ENCODE data around the gene AHCTF1. TPM values are rescaled to one million over a fixed set of nuclear protein-coding genes. Genes with fewer than 3 reads are reported as not detected.
"Not testable (repeated sequence)": the region's sequence is repeated elsewhere in the genome, so short reads cannot be mapped to it uniquely, and the experiment has no call there.

AHCTF1 gene
- total and polyA plus RNA-seq, 8 donors, result 5.9 to 49.0 (median 24.5) TPM

DNA sequence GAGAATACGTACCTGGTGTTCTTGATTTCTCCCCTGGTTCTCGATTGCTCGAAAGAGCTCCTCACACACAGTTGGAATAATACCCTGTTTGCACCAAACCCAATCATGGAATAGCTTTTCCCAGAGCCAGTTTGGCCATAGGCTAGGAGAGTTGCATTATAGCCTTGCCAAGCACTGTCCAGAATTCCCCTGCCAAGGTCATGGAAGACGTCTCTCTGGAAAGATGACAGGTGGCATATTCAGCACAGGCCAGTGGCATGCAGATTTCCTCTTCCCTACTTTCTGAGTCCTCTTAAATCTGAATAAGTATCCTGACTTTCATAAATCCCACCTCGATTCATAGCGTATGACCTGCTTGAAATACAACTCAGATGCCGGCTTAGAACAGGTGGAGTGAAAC, 111.1 kb downstream of the AHCTF1 start:
- no peak for DNase-seq
- intact Hi-C loops (cut with DNase I; ENCODE audit: low total_unique reads), result no loop called here
- no peak for TF ChIP-seq POLR2AphosphoS5 (IDR thresholded peaks at IDR 0.05)
- no peak for TF ChIP-seq POLR2A (IDR thresholded peaks at IDR 0.05)
- TF ChIP-seq EP300 (IDR thresholded peaks at IDR 0.05), result no peak
- TF ChIP-seq, protein P1, sequence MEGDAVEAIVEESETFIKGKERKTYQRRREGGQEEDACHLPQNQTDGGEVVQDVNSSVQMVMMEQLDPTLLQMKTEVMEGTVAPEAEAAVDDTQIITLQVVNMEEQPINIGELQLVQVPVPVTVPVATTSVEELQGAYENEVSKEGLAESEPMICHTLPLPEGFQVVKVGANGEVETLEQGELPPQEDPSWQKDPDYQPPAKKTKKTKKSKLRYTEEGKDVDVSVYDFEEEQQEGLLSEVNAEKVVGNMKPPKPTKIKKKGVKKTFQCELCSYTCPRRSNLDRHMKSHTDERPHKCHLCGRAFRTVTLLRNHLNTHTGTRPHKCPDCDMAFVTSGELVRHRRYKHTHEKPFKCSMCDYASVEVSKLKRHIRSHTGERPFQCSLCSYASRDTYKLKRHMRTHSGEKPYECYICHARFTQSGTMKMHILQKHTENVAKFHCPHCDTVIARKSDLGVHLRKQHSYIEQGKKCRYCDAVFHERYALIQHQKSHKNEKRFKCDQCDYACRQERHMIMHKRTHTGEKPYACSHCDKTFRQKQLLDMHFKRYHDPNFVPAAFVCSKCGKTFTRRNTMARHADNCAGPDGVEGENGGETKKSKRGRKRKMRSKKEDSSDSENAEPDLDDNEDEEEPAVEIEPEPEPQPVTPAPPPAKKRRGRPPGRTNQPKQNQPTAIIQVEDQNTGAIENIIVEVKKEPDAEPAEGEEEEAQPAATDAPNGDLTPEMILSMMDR (IDR thresholded peaks at IDR 0.05), result no peak
- H3K4me3 ChIP-seq, result no peak overlapping the region
- no peaks in the 10 kb centered on the region for H3K4me1 ChIP-seq
- WGBS, 5 donors, result 65 to 96% (median 76%) methylated on average over 7 of the region's 7 CpGs
- H3K27ac ChIP-seq, result no peak overlapping the region
- H3K36me3 ChIP-seq, result no peaks in the 10 kb centered on the region
- no peaks in the 10 kb centered on the region for H3K27me3 ChIP-seq
- H3K9me3 ChIP-seq, result no peaks in the 10 kb centered on the region

DNA sequence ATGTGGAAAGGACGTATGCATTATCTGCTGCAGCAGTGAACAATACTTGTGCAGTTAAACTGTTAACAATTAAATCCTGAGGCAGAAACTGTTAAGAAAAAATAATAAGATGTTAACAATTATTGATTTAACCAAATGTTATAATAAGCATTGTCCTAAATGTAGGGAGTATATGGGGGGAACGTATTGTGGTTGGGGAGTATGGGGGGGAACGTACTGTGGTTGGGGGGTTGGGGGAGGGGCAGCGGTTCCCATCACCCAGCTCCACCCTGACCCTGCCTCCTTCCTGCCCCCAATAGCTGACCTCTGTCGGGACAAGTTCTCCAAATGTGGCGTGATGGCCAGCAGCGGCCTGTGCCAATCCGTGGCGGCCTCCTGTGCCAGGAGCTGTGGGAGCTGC, 114.0 kb downstream of the AHCTF1 start:
- H3K4me1 ChIP-seq; H3K9me3 ChIP-seq; H3K36me3 ChIP-seq; H3K27me3 ChIP-seq; H3K4me3 ChIP-seq; H3K27ac ChIP-seq; intact Hi-C loops (cut with DNase I; ENCODE audit: low total_unique reads): not testable (repeated sequence)
- WGBS, 5 donors, result 54 to 79% (median 63%) methylated on average over 3 of the region's 9 CpGs
- DNase-seq, result peak in 1 of 2 donors; percentile 82

DNA sequence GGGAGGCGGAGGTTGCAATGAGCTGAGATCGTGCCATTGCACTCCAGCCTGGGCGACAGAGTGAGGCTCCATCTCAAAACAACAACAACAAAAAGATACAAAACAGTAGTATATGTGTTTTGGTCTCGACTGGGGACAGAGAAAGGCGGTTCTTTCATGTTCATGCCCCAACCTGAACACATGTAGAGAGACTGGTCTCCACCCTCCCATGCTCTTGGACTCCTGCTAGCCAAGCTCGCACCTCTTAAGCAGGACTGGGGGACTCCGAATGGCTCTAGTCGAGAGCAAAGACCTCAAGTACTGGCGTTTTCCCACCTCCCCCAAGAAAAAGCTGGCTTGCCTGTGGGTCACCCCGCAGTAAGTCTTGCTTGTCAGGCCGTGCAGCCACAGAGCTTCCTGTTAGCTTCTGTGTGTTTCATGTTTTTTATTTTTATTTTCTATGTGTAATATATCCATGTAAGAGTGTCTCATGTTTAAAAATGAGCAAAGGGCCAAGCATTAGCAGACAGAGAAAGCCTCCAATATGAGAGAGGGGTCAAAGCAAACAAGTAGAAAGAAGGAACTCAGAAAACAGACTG, 116.0 kb downstream of the AHCTF1 start:
- 68 to 79% (median 76%) methylated on average over 11 of the region's 11 CpGs for WGBS, 5 donors
- H3K9me3 ChIP-seq, result peaks cover 0 to 4% (median 0%) of the 10 kb centered on the region in 4 donors
- H3K4me1 ChIP-seq, result no peaks in the 10 kb centered on the region
- H3K27ac ChIP-seq, result no peak overlapping the region
- no peaks in the 10 kb centered on the region for H3K27me3 ChIP-seq
- H3K4me3 ChIP-seq, result no peak overlapping the region
- no peak for TF ChIP-seq POLR2A (IDR thresholded peaks at IDR 0.05)
- TF ChIP-seq EP300 (IDR thresholded peaks at IDR 0.05), result no peak
- TF ChIP-seq POLR2AphosphoS5 (IDR thresholded peaks at IDR 0.05), result no peak
- TF ChIP-seq, protein P1 (IDR thresholded peaks at IDR 0.05), result no peak
- no peaks in the 10 kb centered on the region for H3K36me3 ChIP-seq
- intact Hi-C loops (cut with DNase I; ENCODE audit: low total_unique reads), result no loop called here
- DNase-seq, result no peak

DNA sequence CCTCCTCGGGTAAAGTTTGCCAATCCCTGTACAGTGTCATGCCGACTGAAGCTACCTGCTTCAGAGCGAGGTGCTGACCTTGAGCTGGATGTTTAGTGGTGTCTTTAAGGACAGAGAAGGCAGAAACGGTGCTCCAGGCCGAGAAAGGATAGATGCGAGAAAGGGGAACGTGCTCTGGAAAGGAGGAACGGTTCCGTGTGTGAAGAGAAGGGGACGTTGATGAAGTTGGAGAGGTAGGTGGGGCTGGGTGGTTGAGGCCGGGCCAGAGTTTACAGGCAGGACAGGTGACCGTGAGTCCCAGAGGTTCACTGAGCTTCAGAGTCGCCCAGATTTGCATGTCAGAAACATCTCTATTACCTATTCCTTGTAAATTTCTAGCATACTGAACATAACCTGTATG, 116.9 kb downstream of the AHCTF1 start:
- no peak for DNase-seq
- H3K9me3 ChIP-seq, result peaks cover 0 to 4% (median 0%) of the 10 kb centered on the region in 4 donors
- intact Hi-C loops (cut with DNase I; ENCODE audit: low total_unique reads), result no loop called here
- TF ChIP-seq POLR2AphosphoS5 (IDR thresholded peaks at IDR 0.05) (no peak), POLR2A (IDR thresholded peaks at IDR 0.05) (no peak), EP300 (IDR thresholded peaks at IDR 0.05) (no peak)
- TF ChIP-seq, protein P1 (IDR thresholded peaks at IDR 0.05), result no peak
- no peak overlapping the region for H3K4me3 ChIP-seq
- H3K36me3 ChIP-seq, result no peaks in the 10 kb centered on the region
- no peaks in the 10 kb centered on the region for H3K27me3 ChIP-seq
- no peaks in the 10 kb centered on the region for H3K4me1 ChIP-seq
- 80 to 91% (median 83%) methylated on average over 13 of the region's 13 CpGs for WGBS, 5 donors
- no peak overlapping the region for H3K27ac ChIP-seq

DNA sequence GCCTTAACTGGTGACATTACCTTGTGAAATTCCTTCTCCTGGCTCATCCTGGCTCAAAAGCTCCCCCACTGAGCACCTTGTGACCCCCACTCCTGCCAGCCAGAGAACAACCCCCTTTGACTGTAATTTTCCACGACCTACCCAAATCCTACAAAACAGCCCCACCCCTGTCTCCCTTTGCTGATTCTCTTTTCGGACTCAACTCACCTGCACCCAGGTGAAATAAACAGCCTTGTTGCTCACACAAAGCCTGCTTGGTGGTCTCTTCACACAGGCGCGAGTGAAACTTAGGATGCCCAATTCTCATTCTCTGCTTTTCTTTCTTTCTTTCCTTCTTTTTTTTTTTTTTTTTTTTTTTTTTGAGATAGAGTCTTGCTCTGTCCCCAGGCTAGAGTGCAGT, 118.4 kb downstream of the AHCTF1 start:
- H3K27ac ChIP-seq; H3K36me3 ChIP-seq; H3K9me3 ChIP-seq; DNase-seq; H3K27me3 ChIP-seq; H3K4me3 ChIP-seq; H3K4me1 ChIP-seq; intact Hi-C loops (cut with DNase I; ENCODE audit: low total_unique reads): not testable (repeated sequence)
- WGBS, 5 donors, result 81 to 89% (median 86%) methylated on average over 4 of the region's 4 CpGs
